IPS-18c (cell line): Measurements from ENCODE around the gene KRT32.

Source experiments
- H3K4me3 ChIP-seq: 2 replicates; pipeline ENCODE4 v1.7.0; 2013; ENCODE audit warnings: low read depth, mild to moderate bottlenecking, low read length, moderate library complexity; ENCODE audit not compliant: insufficient read depth
- H3K9me3 ChIP-seq: one replicate; pipeline ENCODE4 v1.6.1; 2013; ENCODE audit warnings: mild to moderate bottlenecking, low read length, moderate library complexity; ENCODE audit not compliant: control insufficient read depth, insufficient read depth

The KRT32 gene

GRCh38 chr17:41498276-41498675 is 31.1 kb upstream of the KRT32 start:
- no peaks in the 10 kb centered on the region for H3K9me3 ChIP-seq
- H3K4me3 ChIP-seq: no peak overlapping the region

DNA sequence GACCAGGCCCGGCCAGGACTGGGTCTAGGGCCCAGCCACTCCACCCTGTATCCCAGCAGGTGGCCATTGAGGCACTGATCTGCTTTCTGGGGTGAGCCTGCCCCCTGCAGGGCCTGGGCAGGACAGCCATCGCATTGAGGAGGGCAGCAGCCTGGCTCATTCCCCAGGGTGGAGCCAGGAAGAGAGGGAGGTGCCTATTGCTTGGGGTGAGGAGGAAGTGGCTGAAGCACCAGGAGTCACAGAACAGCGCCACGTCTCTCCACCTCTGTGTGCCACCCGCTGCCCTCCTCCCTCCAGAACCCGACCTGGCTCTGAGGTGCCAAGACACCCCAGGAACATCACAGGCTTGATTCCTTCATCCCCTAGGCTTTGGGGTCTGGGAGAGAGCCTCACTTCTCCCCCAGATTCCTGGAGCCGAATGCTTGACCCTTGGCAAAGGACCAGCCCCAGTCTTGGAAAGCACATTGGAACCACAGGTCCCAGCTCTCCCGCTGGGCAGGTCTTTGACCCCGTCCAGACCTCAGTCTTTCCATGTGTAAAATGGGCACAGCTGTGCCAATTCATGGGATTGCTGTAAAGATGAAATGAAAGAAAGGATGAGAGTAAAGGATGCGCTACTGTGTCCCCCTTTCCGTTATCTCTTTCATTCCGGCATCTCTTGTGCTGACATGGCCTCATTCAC is 29.8 kb upstream of the KRT32 start:
- H3K4me3 ChIP-seq: no peak overlapping the region
- H3K9me3 ChIP-seq: no peaks in the 10 kb centered on the region

DNA sequence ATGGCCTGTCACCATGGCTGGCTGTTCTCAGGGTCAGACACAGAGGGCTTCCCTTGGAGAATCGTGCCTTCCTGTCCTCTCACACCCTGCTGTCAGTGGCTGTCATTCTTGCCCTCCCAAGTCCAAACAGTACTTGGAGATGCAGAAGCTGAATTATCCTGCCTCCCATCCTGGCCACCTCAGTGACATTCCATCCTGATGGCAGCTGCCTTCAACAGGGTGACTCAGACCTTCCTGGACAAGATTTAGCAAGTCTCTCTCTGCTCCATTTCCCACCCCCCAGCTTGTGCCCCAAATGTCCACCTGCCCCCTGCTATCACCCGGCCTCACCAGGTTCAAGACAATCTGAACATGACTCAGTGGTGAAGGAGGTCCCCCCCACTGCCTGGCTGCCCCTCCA is 27.3 kb upstream of the KRT32 start:
- no peak overlapping the region for H3K4me3 ChIP-seq
- H3K9me3 ChIP-seq: no peaks in the 10 kb centered on the region

GRCh38 chr17:41492771-41493170 is 25.6 kb upstream of the KRT32 start:
- Histone ChIP-seq H3K9me3 (no peaks in the 10 kb centered on the region), H3K4me3 (no peak overlapping the region)

DNA sequence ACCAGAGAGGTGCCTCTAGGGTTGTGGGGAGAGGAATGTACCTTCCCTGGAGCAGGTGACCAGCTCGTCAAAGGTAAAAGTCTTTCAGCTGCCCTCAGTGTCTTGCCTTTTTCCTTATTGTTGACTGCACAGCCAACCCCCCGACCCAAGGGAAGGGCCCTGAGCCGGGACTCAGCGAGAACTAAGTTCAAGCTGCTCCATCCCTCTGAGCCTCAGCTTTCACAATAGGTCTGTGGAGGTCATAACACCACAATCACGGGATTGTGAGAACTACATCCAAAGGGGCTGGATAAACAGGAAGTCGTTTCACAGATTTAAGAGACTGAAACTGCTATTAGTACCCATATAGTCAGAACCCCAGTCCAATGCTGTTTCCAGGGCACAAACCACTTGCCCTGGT is 25.2 kb upstream of the KRT32 start:
- no peak overlapping the region for H3K4me3 ChIP-seq
- peaks cover under 1% of the 10 kb centered on the region for H3K9me3 ChIP-seq

DNA sequence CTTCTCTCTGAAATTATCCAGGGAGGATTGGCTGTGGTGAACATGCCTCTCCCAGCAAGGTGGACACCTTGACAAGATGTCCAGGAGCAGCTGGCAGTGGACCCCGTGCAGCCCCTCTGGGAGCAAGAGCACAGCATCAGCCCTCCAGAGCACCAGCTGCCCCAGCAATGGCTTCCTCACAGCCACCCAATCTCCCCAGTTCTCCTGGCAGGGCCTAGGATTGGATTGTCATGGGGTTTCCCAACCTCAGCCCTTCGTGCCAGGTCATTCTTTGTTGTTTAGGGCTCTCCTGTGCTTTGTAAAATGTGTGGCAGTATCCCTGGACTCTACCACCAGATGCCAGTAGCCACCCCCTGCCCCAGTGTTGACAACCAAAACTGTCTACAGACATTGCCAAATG is 24.3 kb upstream of the KRT32 start:
- Histone ChIP-seq H3K9me3 (peaks cover 2% of the 10 kb centered on the region), H3K4me3 (no peak overlapping the region)

DNA sequence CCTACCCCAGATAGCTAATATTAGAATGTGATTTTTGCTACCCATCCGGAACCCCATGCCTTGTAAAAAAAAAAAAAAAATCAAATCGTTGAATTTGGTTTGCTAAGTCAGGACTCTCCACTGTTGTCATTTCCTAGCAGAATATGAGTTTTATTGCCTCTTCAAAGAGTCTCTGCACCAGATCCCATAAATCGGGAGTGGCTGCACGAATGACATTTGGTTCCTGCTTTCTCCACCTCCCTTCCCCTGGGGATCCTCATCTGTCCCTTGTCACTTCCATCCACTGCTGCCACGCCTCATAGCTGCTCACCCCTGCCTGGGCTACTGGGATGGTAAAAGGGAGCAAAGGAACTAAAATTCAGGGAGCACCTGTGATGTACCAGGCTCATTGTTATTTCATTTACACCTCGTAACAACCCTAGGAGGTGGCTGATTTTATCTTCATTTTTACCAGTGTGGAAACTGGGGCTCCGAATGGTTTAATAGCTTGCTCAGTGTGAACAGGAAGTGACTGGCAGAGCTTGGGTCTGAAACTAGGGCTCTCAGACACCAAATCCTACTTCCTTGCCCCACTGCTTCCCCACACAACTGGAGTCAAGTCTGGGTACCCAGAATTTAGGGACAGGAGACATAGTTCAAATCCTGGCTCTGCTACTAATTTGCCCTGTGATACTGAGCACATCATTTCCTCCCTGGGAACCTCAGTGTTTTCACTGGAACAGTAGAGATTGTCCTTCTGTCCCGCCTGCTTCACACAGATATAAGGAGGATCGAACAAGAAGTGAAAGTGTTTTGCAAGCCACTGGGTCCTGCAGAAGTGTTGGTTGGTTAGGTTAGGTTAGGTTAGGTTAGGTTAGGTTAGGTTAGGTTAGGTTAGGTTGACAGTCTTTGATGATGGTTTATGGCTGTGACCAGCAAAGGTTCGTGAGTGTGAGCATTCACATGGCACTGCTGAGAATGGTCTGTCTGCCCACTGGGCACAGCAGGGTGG is 23.1 kb upstream of the KRT32 start:
- Histone ChIP-seq H3K9me3 (peaks cover 2% of the 10 kb centered on the region), H3K4me3 (no peak overlapping the region)

DNA sequence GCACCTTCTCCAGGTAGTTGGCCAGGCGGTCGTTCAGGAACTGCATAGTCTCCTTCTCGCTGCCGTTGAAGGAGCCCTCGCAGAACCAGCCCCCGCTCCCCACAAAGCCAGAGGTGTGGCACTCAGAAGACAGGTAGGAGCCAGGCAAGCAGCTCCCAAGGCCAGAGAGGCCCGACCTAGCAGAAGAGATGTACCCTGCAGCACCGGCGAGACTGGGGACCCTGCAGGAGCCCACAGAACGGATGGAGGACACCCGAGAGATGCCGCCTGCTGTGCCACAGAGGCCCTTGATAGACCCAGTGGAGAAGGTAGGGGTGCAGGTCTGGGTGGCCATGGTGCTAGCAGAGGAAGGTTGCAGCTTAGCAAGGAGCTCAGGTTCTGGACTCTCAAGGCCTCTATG is 22.3 kb upstream of the KRT32 start, which contains the start of gene KRT36:
TSS of gene KRT36 (minus strand) at position 380 of the 400 bp plus-strand sequence. CDS start at position 334, 46 bp downstream.
- H3K4me3 ChIP-seq: no peak within 1 kb of the TSS
- peaks cover 2% of the 10 kb centered on the region for H3K9me3 ChIP-seq

DNA sequence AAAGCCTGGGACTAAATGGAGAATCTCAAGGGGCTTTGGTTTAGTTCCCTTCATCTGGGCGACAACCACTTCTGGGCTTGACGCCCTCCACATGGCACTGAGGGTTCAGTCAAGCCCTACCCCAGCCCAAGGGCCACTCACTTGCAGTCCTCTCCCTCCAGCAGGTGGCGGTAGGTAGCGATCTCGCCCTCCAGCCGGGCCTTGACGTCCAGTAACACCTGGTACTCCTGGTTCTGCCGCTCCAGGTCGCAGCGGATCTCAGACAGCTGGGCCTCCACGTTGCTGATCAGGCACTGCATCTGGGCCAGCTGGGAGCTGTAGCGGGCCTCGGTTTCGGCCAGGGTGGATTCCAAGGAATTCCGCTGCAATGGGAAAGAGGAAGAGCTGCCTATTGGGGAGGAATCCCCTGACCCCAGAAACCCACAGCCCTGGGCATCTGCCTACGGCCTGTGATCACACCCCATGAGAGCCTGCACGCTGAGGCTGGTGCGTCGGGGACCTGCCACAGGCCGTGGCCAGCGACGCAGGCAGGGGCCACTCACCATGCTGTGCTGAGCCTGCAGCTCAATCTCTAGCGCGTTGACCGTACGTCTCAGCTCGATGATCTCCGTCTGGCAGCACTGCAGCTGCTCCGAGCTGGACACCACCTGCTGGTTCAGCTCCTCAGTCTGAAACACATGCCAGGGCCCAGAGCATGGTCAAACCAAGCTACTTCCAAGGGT is 19.8 kb upstream of the KRT32 start:
- Histone ChIP-seq H3K4me3 (no peak overlapping the region), H3K9me3 (peaks cover 2% of the 10 kb centered on the region)

GRCh38 chr17:41486316-41486715 is 19.1 kb upstream of the KRT32 start:
- H3K4me3 ChIP-seq: no peak overlapping the region
- H3K9me3 ChIP-seq: peaks cover 2% of the 10 kb centered on the region

- Histone ChIP-seq H3K4me3 (no peak overlapping the region), H3K9me3 (peaks cover 2% of the 10 kb centered on the region)
Observed at GRCh38 chr17:41484920-41485904, 18.0 kb upstream of the KRT32 start.

GRCh38 chr17:41483991-41484826 is 17.0 kb upstream of the KRT32 start:
- H3K9me3 ChIP-seq: peaks cover 2% of the 10 kb centered on the region
- H3K4me3 ChIP-seq: no peak overlapping the region

- Histone ChIP-seq H3K9me3 (peaks cover 2% of the 10 kb centered on the region), H3K4me3 (no peak overlapping the region)
Observed at GRCh38 chr17:41483531-41483930, 16.3 kb upstream of the KRT32 start.

DNA sequence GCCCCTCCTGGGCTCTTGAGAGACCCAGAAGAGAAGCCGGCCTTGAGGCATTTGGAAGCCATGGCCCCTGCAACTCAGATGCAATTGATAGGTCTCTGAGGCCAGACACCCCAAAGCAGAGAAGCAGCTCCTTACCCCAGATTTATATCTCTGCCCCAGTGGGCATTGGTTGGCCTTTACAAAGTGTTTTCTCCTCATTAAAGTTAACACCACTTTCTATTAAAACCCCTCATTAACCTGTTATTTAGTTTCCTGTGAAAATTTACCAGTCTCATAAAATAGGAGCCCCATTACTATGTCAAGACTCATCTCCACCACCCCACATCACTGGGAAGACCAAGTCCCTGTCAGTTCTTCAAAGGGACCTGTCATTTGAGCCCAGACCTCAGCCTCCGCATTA is 13.8 kb upstream of the KRT32 start, which contains the start of gene KRT35:
TSS of gene KRT35 (minus strand) at position 116 of the 400 bp plus-strand sequence. CDS start at position 62, 54 bp downstream.
- H3K9me3 ChIP-seq: no peaks in the 10 kb centered on the region

GRCh38 chr17:41480581-41480980 is 13.4 kb upstream of the KRT32 start:
- no peaks in the 10 kb centered on the region for H3K9me3 ChIP-seq
- no peak overlapping the region for H3K4me3 ChIP-seq

More for the DNA sequence above, 13.8 kb upstream of the KRT32 start, which contains the start of gene KRT35:
- no peak within 1 kb of the TSS for H3K4me3 ChIP-seq

DNA sequence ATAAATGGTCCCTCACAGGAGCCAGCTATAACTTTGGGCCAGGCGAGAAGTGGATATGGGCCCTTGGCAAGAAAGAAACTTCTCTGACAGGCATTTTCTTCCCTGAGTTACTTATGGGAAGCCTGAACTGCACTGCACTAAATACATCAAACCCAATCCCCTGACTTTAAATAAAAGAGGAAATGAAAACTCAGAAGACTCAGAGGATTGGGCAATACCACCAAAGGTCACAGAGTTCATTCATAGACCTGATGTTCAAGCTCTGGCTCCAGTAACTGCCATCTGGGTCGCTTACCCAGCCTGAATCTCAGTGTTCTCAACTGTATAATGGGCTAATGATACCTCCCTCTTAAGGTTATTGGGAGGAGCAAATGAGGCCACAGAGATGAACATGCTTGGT is 12.9 kb upstream of the KRT32 start:
- Histone ChIP-seq H3K9me3 (no peaks in the 10 kb centered on the region), H3K4me3 (no peak overlapping the region)
